ENCODE measurements around the gene TNS2. TPM values are rescaled to one million over a fixed set of nuclear protein-coding genes. Genes with fewer than 3 reads are reported as not detected.

Gene TNS2
- total and polyA plus RNA-seq, 2 donors = 2.3 to 40.4 TPM

- 94% methylated on average over 8 of the region's 8 CpGs for WGBS
Observed at GRCh38 chr12:53034459-53034858, 15.4 kb upstream of the TNS2 start.

GRCh38 chr12:53036802-53037201, 13.1 kb upstream of the TNS2 start:
- H3K4me3 ChIP-seq (ENCODE audit: low read length in 2 of 2) = no peak overlapping the region
- no peaks in the 10 kb centered on the region for H3K27me3 ChIP-seq (ENCODE audit: control insufficient read depth in 2 of 2, insufficient read depth in 1 of 2, low read length in 1 of 2)
- H3K27ac ChIP-seq (ENCODE audit: low read depth in 1 of 2, low read length in 1 of 2) = no peak overlapping the region
- 96% methylated on average over 3 of the region's 3 CpGs for whole genome bisulfite sequencing
- peaks cover 68 to 81% of the 10 kb centered on the region in 2 donors for H3K36me3 ChIP-seq (ENCODE audit: control insufficient read depth in 2 of 2, insufficient read depth in 2 of 2, low read length in 1 of 2)
- no peaks in the 10 kb centered on the region for H3K4me1 ChIP-seq (ENCODE audit: control insufficient read depth in 2 of 2, insufficient read depth in 2 of 2, low read length in 2 of 2)
- DNase-seq (ENCODE audit: low read depth in 6 of 9, low spot score in 9 of 9) = no peak
- no peaks in the 10 kb centered on the region for H3K9me3 ChIP-seq (ENCODE audit: control insufficient read depth in 2 of 2, insufficient read depth in 1 of 2, low read length in 1 of 2)

More at GRCh38 chr12:53034459-53034858, 15.4 kb upstream of the TNS2 start:
- H3K4me3 ChIP-seq (ENCODE audit: low read length in 2 of 2) = no peak overlapping the region
- peaks cover 77 to 87% of the 10 kb centered on the region in 2 donors for H3K36me3 ChIP-seq (ENCODE audit: control insufficient read depth in 2 of 2, insufficient read depth in 2 of 2, low read length in 1 of 2)
- H3K27ac ChIP-seq (ENCODE audit: low read depth in 1 of 2, low read length in 1 of 2) = no peak overlapping the region
- no peaks in the 10 kb centered on the region for H3K4me1 ChIP-seq (ENCODE audit: control insufficient read depth in 2 of 2, insufficient read depth in 2 of 2, low read length in 2 of 2)
- no peaks in the 10 kb centered on the region for H3K9me3 ChIP-seq (ENCODE audit: control insufficient read depth in 2 of 2, insufficient read depth in 1 of 2, low read length in 1 of 2)
- DNase-seq (ENCODE audit: low read depth in 6 of 9, low spot score in 9 of 9) = no peak
- no peaks in the 10 kb centered on the region for H3K27me3 ChIP-seq (ENCODE audit: control insufficient read depth in 2 of 2, insufficient read depth in 1 of 2, low read length in 1 of 2)

GRCh38 chr12:53039851-53040250, 10.0 kb upstream of the TNS2 start:
- no peak overlapping the region for H3K27ac ChIP-seq (ENCODE audit: low read depth in 1 of 2, low read length in 1 of 2)
- WGBS = 94% methylated on average over 4 of the region's 4 CpGs
- DNase-seq (ENCODE audit: low read depth in 6 of 9, low spot score in 9 of 9) = no peak
- peaks cover 0 to 7% of the 10 kb centered on the region in 2 donors for H3K27me3 ChIP-seq (ENCODE audit: control insufficient read depth in 2 of 2, insufficient read depth in 1 of 2, low read length in 1 of 2)
- peaks cover 48 to 57% of the 10 kb centered on the region in 2 donors for H3K36me3 ChIP-seq (ENCODE audit: control insufficient read depth in 2 of 2, insufficient read depth in 2 of 2, low read length in 1 of 2)
- H3K4me3 ChIP-seq (ENCODE audit: low read length in 2 of 2) = no peak overlapping the region
- H3K4me1 ChIP-seq (ENCODE audit: control insufficient read depth in 2 of 2, insufficient read depth in 2 of 2, low read length in 2 of 2) = no peaks in the 10 kb centered on the region
- H3K9me3 ChIP-seq (ENCODE audit: control insufficient read depth in 2 of 2, insufficient read depth in 1 of 2, low read length in 1 of 2) = no peaks in the 10 kb centered on the region

GRCh38 chr12:53042607-53043454, 7.0 kb upstream of the TNS2 start:
- H3K9me3 ChIP-seq (ENCODE audit: control insufficient read depth in 2 of 2, insufficient read depth in 1 of 2, low read length in 1 of 2) = no peaks in the 10 kb centered on the region
- peaks cover 0 to 30% of the 10 kb centered on the region in 2 donors for H3K27me3 ChIP-seq (ENCODE audit: control insufficient read depth in 2 of 2, insufficient read depth in 1 of 2, low read length in 1 of 2)
- peaks cover 6 to 16% of the 10 kb centered on the region in 2 donors for H3K4me1 ChIP-seq (ENCODE audit: control insufficient read depth in 2 of 2, insufficient read depth in 2 of 2, low read length in 2 of 2)
- 97% methylated on average over 7 of the region's 7 CpGs for WGBS
- peaks cover 20 to 32% of the 10 kb centered on the region in 2 donors for H3K36me3 ChIP-seq (ENCODE audit: control insufficient read depth in 2 of 2, insufficient read depth in 2 of 2, low read length in 1 of 2)
- DNase-seq (ENCODE audit: low read depth in 6 of 9, low spot score in 9 of 9) = no peak
- no peak overlapping the region for H3K4me3 ChIP-seq (ENCODE audit: low read length in 2 of 2)
- no peak overlapping the region for H3K27ac ChIP-seq (ENCODE audit: low read depth in 1 of 2, low read length in 1 of 2)

GRCh38 chr12:53044052-53044581, 5.7 kb upstream of the TNS2 start:
- Histone ChIP-seq H3K9me3 (ENCODE audit: control insufficient read depth in 2 of 2, insufficient read depth in 1 of 2, low read length in 1 of 2) (no peaks in the 10 kb centered on the region), H3K4me3 (ENCODE audit: low read length in 2 of 2) (no peak overlapping the region), H3K36me3 (ENCODE audit: control insufficient read depth in 2 of 2, insufficient read depth in 2 of 2, low read length in 1 of 2) (peaks cover 9 to 20% of the 10 kb centered on the region in 2 donors), H3K27ac (ENCODE audit: low read depth in 1 of 2, low read length in 1 of 2) (no peak overlapping the region), H3K27me3 (ENCODE audit: control insufficient read depth in 2 of 2, insufficient read depth in 1 of 2, low read length in 1 of 2) (peaks cover 0 to 35% of the 10 kb centered on the region in 2 donors), H3K4me1 (ENCODE audit: control insufficient read depth in 2 of 2, insufficient read depth in 2 of 2, low read length in 2 of 2) (peaks cover 6 to 28% of the 10 kb centered on the region in 2 donors)
- no peak for DNase-seq (ENCODE audit: low read depth in 6 of 9, low spot score in 9 of 9)
- 83% methylated on average over 10 of the region's 10 CpGs for WGBS

- Histone ChIP-seq H3K27me3 (ENCODE audit: control insufficient read depth in 2 of 2, insufficient read depth in 1 of 2, low read length in 1 of 2) (peaks cover 0 to 35% of the 10 kb centered on the region in 2 donors), H3K27ac (ENCODE audit: low read depth in 1 of 2, low read length in 1 of 2) (no peak overlapping the region), H3K4me3 (ENCODE audit: low read length in 2 of 2) (no peak overlapping the region), H3K9me3 (ENCODE audit: control insufficient read depth in 2 of 2, insufficient read depth in 1 of 2, low read length in 1 of 2) (no peaks in the 10 kb centered on the region), H3K4me1 (ENCODE audit: control insufficient read depth in 2 of 2, insufficient read depth in 2 of 2, low read length in 2 of 2) (peaks cover 6 to 34% of the 10 kb centered on the region in 2 donors), H3K36me3 (ENCODE audit: control insufficient read depth in 2 of 2, insufficient read depth in 2 of 2, low read length in 1 of 2) (peaks cover 0 to 10% of the 10 kb centered on the region in 2 donors)
- WGBS = 89% methylated on average over 4 of the region's 4 CpGs
- DNase-seq (ENCODE audit: low read depth in 6 of 9, low spot score in 9 of 9) = no peak
Observed at GRCh38 chr12:53044896-53045695, 4.8 kb upstream of the TNS2 start.

GRCh38 chr12:53045696-53046045, 4.2 kb upstream of the TNS2 start:
- no peak overlapping the region for H3K27ac ChIP-seq (ENCODE audit: low read depth in 1 of 2, low read length in 1 of 2)
- H3K4me1 ChIP-seq (ENCODE audit: control insufficient read depth in 2 of 2, insufficient read depth in 2 of 2, low read length in 2 of 2) = peaks cover 6 to 34% of the 10 kb centered on the region in 2 donors
- peaks cover 0 to 35% of the 10 kb centered on the region in 2 donors for H3K27me3 ChIP-seq (ENCODE audit: control insufficient read depth in 2 of 2, insufficient read depth in 1 of 2, low read length in 1 of 2)
- H3K4me3 ChIP-seq (ENCODE audit: low read length in 2 of 2) = no peak overlapping the region
- peaks cover 0 to 8% of the 10 kb centered on the region in 2 donors for H3K36me3 ChIP-seq (ENCODE audit: control insufficient read depth in 2 of 2, insufficient read depth in 2 of 2, low read length in 1 of 2)
- 55% methylated on average over 5 of the region's 5 CpGs for WGBS
- no peaks in the 10 kb centered on the region for H3K9me3 ChIP-seq (ENCODE audit: control insufficient read depth in 2 of 2, insufficient read depth in 1 of 2, low read length in 1 of 2)
- no peak for DNase-seq (ENCODE audit: low read depth in 6 of 9, low spot score in 9 of 9)

GRCh38 chr12:53046655-53047220, 3.1 kb upstream of the TNS2 start:
- peaks cover 0 to 5% of the 10 kb centered on the region in 2 donors for H3K36me3 ChIP-seq (ENCODE audit: control insufficient read depth in 2 of 2, insufficient read depth in 2 of 2, low read length in 1 of 2)
- peaks cover 0 to 37% of the 10 kb centered on the region in 2 donors for H3K27me3 ChIP-seq (ENCODE audit: control insufficient read depth in 2 of 2, insufficient read depth in 1 of 2, low read length in 1 of 2)
- peak overlapping the region; percentile 56 to 70 for H3K4me3 ChIP-seq (ENCODE audit: low read length in 2 of 2)
- peaks cover 6 to 38% of the 10 kb centered on the region in 2 donors for H3K4me1 ChIP-seq (ENCODE audit: control insufficient read depth in 2 of 2, insufficient read depth in 2 of 2, low read length in 2 of 2)
- peak in 5 of 9 donors; percentile 21 to 37 (median 33) for DNase-seq (ENCODE audit: low read depth in 6 of 9, low spot score in 9 of 9)
- H3K9me3 ChIP-seq (ENCODE audit: control insufficient read depth in 2 of 2, insufficient read depth in 1 of 2, low read length in 1 of 2) = no peaks in the 10 kb centered on the region
- WGBS = under 1% methylated on average over 43 of the region's 44 CpGs
- H3K27ac ChIP-seq (ENCODE audit: low read depth in 1 of 2, low read length in 1 of 2) = peak overlapping the region; percentile 61
